Measurements from ENCODE around the gene DBNL. TPM values are rescaled to one million over a fixed set of nuclear protein-coding genes. Genes with fewer than 3 reads are reported as not detected.

The DBNL gene
- total RNA-seq, 2 donors from 2014 or later: 118 to 120 TPM

DNA sequence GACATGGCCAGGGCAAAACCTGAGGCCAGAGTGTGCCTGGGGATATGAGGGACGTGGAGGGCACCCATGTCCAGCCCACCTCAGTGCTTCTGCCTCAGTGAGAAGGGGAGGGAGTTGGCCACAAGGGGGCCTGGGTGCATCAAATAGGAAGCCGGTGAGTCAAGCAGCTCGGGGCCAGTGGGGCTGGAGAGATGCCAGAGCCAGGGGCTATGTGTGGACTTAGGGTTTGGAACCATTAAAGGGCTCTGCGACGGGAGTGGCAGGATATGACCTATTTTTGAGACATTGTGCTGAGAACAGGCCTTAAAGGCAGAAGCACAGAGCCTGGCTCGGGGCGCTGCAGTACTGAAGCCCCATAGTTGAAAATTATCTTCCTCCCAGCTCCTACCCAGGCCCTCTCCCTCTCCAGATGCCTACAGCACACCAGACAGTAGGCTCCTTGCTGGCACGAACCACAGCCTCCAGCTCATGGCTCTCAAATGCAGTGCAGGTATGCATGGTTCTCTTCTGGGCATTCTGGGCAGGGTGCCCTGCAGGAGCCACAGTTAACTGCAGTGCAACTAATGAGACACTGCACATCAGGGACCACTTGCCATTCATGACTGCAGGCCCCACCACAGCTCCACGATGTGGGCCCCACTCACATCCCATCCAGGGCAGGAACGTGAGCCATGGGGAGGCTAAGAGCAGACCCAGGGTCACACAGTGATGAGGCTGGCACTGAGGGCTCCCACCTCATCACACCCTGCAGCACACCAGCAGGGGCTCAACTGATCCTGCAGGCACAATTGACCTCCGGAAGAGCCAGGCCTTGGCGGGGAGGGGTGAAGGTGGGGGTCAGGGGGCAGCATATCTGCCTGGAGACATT is 28.1 kb downstream of the DBNL start:
- TF ChIP-seq POLR2AphosphoS5 (IDR thresholded peaks at IDR 0.05) (peak; percentile 5), POLR2A (IDR thresholded peaks at IDR 0.05) (no peak)
- TF ChIP-seq, protein P1, sequence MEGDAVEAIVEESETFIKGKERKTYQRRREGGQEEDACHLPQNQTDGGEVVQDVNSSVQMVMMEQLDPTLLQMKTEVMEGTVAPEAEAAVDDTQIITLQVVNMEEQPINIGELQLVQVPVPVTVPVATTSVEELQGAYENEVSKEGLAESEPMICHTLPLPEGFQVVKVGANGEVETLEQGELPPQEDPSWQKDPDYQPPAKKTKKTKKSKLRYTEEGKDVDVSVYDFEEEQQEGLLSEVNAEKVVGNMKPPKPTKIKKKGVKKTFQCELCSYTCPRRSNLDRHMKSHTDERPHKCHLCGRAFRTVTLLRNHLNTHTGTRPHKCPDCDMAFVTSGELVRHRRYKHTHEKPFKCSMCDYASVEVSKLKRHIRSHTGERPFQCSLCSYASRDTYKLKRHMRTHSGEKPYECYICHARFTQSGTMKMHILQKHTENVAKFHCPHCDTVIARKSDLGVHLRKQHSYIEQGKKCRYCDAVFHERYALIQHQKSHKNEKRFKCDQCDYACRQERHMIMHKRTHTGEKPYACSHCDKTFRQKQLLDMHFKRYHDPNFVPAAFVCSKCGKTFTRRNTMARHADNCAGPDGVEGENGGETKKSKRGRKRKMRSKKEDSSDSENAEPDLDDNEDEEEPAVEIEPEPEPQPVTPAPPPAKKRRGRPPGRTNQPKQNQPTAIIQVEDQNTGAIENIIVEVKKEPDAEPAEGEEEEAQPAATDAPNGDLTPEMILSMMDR (IDR thresholded peaks at IDR 0.05): peak; percentile 33 to 71 (median 47)
- Histone ChIP-seq H3K4me3 (no peak overlapping the region), H3K9me3 (no peaks in the 10 kb centered on the region), H3K36me3 (peaks cover 0 to 9% of the 10 kb centered on the region in 2 donors), H3K27me3 (replicated peaks; ENCODE audit: insufficient read depth) (no peaks in the 10 kb centered on the region), H3K4me1 (replicated peaks) (peaks cover 9% of the 10 kb centered on the region), H3K27ac (peak overlapping the region; percentile 9 to 41)
- intact Hi-C loops (cut with DNase I): loop anchor here (10.0 kb wide), 1 partner anchor 122 kb away; no protein-coding TSS in a partner anchor
- peak; percentile 31 for DNase-seq (ENCODE audit: low spot score)
- WGBS: 44% methylated on average over 12 of the region's 12 CpGs

DNA sequence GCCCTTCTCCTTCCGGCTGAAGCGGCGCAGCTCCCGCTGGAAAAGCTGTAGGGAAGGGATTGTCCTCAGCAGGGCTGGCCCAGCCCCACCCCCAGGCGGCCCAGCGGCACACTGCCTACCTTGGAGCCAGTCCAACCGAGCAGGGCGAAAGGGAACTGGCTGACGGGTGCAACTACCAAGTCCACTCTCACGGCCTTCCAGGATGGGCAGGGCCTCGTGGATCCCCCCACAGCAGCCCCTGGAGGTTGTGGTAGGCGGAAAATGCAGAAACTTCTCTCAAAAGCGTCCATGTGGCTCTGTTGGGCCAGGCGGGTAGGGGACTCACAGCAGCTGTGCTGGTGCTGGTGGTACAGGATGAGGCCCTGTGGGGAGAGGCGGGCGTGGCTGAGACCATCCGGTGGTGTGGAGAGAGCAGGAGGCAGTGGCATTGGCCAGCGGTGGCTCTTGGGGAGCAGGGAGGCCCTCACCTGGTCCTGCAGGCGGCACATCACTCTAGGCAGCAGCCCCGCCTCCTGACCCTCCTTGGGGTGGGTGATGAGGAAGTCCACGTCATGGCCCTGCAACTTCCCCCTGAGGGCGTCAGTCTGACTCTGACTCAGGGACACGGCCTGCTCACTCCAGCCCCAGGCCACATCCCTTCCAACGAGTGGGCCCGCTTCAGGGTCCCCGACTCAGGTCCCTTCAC is 29.3 kb downstream of the DBNL start:
- intact Hi-C loops (cut with DNase I): loop anchor here (10.0 kb wide), 1 partner anchor 121 kb away; no protein-coding TSS in a partner anchor
- Histone ChIP-seq H3K4me3 (no peak overlapping the region), H3K27ac (peak overlapping the region; percentile 41 to 62)

DNA sequence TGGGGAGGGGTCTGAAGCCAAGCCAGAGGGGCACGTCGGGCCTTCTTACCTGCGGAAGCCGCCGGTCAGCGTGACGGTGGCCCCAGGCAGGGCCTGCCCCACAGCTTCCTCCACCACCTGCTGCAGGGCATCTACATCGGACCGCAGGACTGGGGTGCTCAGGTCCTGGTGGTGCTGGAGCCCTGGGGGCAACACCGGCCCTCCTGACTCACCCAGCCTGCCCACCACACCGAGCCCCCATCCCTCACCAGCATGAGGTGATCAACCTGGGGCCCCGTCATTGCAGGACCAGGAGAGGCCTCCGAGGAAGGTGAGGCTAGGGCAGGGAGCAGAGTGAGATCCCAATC is 29.8 kb downstream of the DBNL start:
- H3K27ac ChIP-seq: peak overlapping the region in 1 of 2 donors; percentile 41
- WGBS: 93% methylated on average over 13 of the region's 13 CpGs
- peaks cover 0 to 24% of the 10 kb centered on the region in 2 donors for H3K36me3 ChIP-seq

More for the DNA sequence above, 29.3 kb downstream of the DBNL start:
- 69% methylated on average over 20 of the region's 26 CpGs for WGBS
- H3K4me1 ChIP-seq (replicated peaks): peaks cover 9% of the 10 kb centered on the region
- peak; percentile 70 for DNase-seq (ENCODE audit: low spot score)
- H3K36me3 ChIP-seq: peaks cover 0 to 19% of the 10 kb centered on the region in 2 donors
- H3K9me3 ChIP-seq: no peaks in the 10 kb centered on the region
- no peaks in the 10 kb centered on the region for H3K27me3 ChIP-seq (replicated peaks; ENCODE audit: insufficient read depth)
- TF ChIP-seq, protein P1 (IDR thresholded peaks at IDR 0.05): peak in 1 of 4 experiments; percentile 23
- TF ChIP-seq POLR2A (IDR thresholded peaks at IDR 0.05) (no peak), POLR2AphosphoS5 (IDR thresholded peaks at IDR 0.05) (peak; percentile 70)

DNA sequence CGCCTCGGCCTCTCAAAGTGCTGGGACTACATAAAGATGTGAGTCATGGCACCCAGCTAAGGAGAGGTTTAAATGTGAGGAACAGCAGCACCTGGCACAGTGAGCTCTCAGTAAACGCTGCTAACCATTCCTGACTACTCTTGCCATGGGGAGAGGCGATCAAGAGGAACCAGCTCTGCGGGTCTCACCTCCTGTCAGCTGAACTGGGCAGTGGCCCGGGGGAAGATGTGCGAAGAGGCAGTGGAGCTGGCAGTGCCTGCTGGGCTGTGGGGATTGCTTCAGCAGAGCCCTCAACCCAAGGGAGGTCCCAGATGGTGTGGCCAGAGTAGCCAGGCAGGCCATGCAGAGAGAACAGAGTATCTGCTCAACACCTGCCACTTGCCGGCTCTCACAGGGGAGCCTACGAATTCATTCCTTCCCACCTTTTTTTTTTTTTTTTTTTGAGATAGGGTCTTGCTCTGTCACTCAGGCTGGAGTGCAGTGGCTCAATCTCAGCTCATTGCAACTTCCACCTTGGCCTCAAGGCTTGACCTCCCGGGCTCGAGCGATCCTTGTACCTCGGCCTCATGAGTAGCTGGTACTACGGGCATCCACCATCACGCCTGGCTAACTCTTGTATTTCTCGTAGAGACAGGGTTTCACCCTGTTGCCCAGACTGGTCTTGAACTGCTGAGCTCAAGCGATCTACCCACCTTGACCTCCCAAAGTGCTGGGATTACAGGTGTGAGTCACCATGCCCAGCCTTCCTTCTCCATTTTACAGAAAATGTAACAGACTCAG is 31.0 kb downstream of the DBNL start:
- peak overlapping the region in 1 of 2 donors; percentile 41 for H3K27ac ChIP-seq
- 74% methylated on average over 17 of the region's 17 CpGs for WGBS
- intact Hi-C loops (cut with DNase I): loop anchor here (10.0 kb wide), 1 partner anchor 119 kb away; no protein-coding TSS in a partner anchor
- peak; percentile 55 for TF ChIP-seq POLR2AphosphoS5 (IDR thresholded peaks at IDR 0.05)
- no peak for TF ChIP-seq POLR2A (IDR thresholded peaks at IDR 0.05)
- TF ChIP-seq, protein P1 (IDR thresholded peaks at IDR 0.05): no peak
- no peak overlapping the region for H3K4me3 ChIP-seq
- H3K36me3 ChIP-seq: peaks cover 0 to 36% of the 10 kb centered on the region in 2 donors
- no peaks in the 10 kb centered on the region for H3K9me3 ChIP-seq
- no peaks in the 10 kb centered on the region for H3K27me3 ChIP-seq (replicated peaks; ENCODE audit: insufficient read depth)
- DNase-seq (ENCODE audit: low spot score): peak; percentile 52
- H3K4me1 ChIP-seq (replicated peaks): peaks cover 9% of the 10 kb centered on the region

More for the DNA sequence above, 29.8 kb downstream of the DBNL start:
- DNase-seq (ENCODE audit: low spot score): no peak
- Histone ChIP-seq H3K4me1 (replicated peaks) (peaks cover 9% of the 10 kb centered on the region), H3K27me3 (replicated peaks; ENCODE audit: insufficient read depth) (no peaks in the 10 kb centered on the region), H3K4me3 (no peak overlapping the region), H3K9me3 (no peaks in the 10 kb centered on the region)
- TF ChIP-seq POLR2AphosphoS5 (IDR thresholded peaks at IDR 0.05) (no peak), POLR2A (IDR thresholded peaks at IDR 0.05) (no peak)
- TF ChIP-seq, protein P1 (IDR thresholded peaks at IDR 0.05): no peak
- intact Hi-C loops (cut with DNase I): loop anchor here (10.0 kb wide), 1 partner anchor 120 kb away; no protein-coding TSS in a partner anchor
